Esophagus muscularis mucosa (tissue), 4 donors: ENCODE measurements around the gene PNPLA1.

Experiments used
- EP300 ChIP-seq: sonication (generic); formaldehyde crosslinking; IDR thresholded peaks from one replicate; pipeline ENCODE4 v1.6.1; 2017; ENCODE audit warnings: antibody characterized with exemption
- POLR2A ChIP-seq: fragments of 450-650 bp; IDR thresholded peaks from one replicate; pipeline ENCODE4 v1.6.1; 2017; ENCODE audit warnings: antibody characterized with exemption, moderate library complexity, mild to moderate bottlenecking, low read depth
- POLR2AphosphoS5 ChIP-seq, 2 donors: sonication (generic); formaldehyde crosslinking; IDR thresholded peaks; one replicate each; pipeline ENCODE4 v1.6.1; 2017; ENCODE audit warnings: antibody characterized with exemption in 2 of 2
- TF ChIP-seq, protein P1 (sequence below), 3 experiments: fragments of 200-600 bp in 2 of 3; fragments of 450-650 bp in 1 of 3; sonication (generic) in 2 of 3; IDR thresholded peaks; one replicate each; pipeline ENCODE4 v1.5.1; 2017 to 2019; ENCODE audit warnings: antibody characterized with exemption in 3 of 3, mild to moderate bottlenecking in 2 of 3, moderate library complexity in 1 of 3

- TF ChIP-seq POLR2A (no peak), EP300 (no peak), POLR2AphosphoS5 (IDR thresholded peaks at IDR 0.05) (no peak)
- TF ChIP-seq, protein P1, sequence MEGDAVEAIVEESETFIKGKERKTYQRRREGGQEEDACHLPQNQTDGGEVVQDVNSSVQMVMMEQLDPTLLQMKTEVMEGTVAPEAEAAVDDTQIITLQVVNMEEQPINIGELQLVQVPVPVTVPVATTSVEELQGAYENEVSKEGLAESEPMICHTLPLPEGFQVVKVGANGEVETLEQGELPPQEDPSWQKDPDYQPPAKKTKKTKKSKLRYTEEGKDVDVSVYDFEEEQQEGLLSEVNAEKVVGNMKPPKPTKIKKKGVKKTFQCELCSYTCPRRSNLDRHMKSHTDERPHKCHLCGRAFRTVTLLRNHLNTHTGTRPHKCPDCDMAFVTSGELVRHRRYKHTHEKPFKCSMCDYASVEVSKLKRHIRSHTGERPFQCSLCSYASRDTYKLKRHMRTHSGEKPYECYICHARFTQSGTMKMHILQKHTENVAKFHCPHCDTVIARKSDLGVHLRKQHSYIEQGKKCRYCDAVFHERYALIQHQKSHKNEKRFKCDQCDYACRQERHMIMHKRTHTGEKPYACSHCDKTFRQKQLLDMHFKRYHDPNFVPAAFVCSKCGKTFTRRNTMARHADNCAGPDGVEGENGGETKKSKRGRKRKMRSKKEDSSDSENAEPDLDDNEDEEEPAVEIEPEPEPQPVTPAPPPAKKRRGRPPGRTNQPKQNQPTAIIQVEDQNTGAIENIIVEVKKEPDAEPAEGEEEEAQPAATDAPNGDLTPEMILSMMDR (IDR thresholded peaks at IDR 0.05) = no peak
Observed at GRCh38 chr6:36284359-36284758, 14.5 kb downstream of the PNPLA1 start.
